GM13977 (cell line): ENCODE measurements around the gene DNAH12.

Experiments used
- DNase-seq: peaks from one replicate; pipeline ENCODE4 v3.0.0; 2012; ENCODE audit warnings: low spot score
- CTCF ChIP-seq: IDR thresholded peaks from 2 replicates; pipeline ENCODE4 v1.5.1; 2012; ENCODE audit warnings: mild to moderate bottlenecking, control low read depth; ENCODE audit not compliant: insufficient read depth; ENCODE audit errors: extremely low read depth, missing control alignments
- in situ Hi-C: fragments of 300-500 bp; cut with MboI; formaldehyde crosslinking; loops from one replicate; pipeline ENCODE4 v1.12.0; 2022; ENCODE audit warnings: low sequenced_read_pairs, low pct_unique_long_range_greater_than_20kb, mixed read lengths, inconsistent platforms; ENCODE audit not compliant: unreplicated experiment

Gene DNAH12

GRCh38 chr3:57252404-57252803, 291.7 kb downstream of the DNAH12 start:
- no peak for DNase-seq
- in situ Hi-C loops = no loop called here
- no peak for TF ChIP-seq CTCF

GRCh38 chr3:57244946-57245345, 299.2 kb downstream of the DNAH12 start:
- DNase-seq = no peak
- TF ChIP-seq CTCF = no peak
- in situ Hi-C loops = no loop called here
